Fibroblast of lung (primary cell): ENCODE results near the gene FRAT2. TPM values are rescaled to one million over a fixed set of nuclear protein-coding genes. Genes with fewer than 3 reads are reported as not detected.

Experiments
- DNase-seq, 2 donors: peaks; one replicate each; pipeline versions ENCODE4 v3.0.0 to v3.0.0-alpha.2; 2010; ENCODE audit warnings: low read depth in 2 of 2
- H2AFZ ChIP-seq: 2 replicates; pipeline ENCODE4 v1.5.1; 2012; ENCODE audit warnings: low read length, control low read depth, inconsistent platforms
- H3K27ac ChIP-seq: 2 replicates; pipeline ENCODE4 v1.5.1; 2011; ENCODE audit warnings: low read length, control low read depth; ENCODE audit not compliant: insufficient read depth
- H3K27me3 ChIP-seq: 2 replicates; pipeline ENCODE4 v1.5.1; 2011; ENCODE audit warnings: mild to moderate bottlenecking, low read length; ENCODE audit not compliant: control insufficient read depth, insufficient read depth
- H3K36me3 ChIP-seq: 2 replicates; pipeline ENCODE4 v1.5.1; 2011; ENCODE audit warnings: low read length; ENCODE audit not compliant: control insufficient read depth, insufficient read depth
- H3K4me1 ChIP-seq: 2 replicates; pipeline ENCODE4 v1.5.1; 2011; ENCODE audit warnings: low read length; ENCODE audit not compliant: control insufficient read depth, insufficient read depth; ENCODE audit errors: extremely low read depth
- H3K4me2 ChIP-seq: 2 replicates; pipeline ENCODE4 v1.5.1; 2011; ENCODE audit warnings: low read length, control low read depth; ENCODE audit not compliant: insufficient read depth; ENCODE audit errors: extremely low read depth
- H3K4me3 ChIP-seq, 4 experiments: fragments of 200-600 bp in 1 of 4; sonication (generic) in 1 of 4; replicated peaks in 1 of 4; 2 replicates each; pipeline ENCODE4 v1.5.1; 2011 to 2016; ENCODE audit warnings: low read length in 4 of 4, low read depth in 3 of 4, mild to moderate bottlenecking in 3 of 4, control low read depth in 2 of 4, inconsistent platforms in 1 of 4, mixed read lengths in 1 of 4; ENCODE audit not compliant: insufficient read depth in 1 of 4; ENCODE audit errors: control extremely low read depth in 1 of 4
- H3K79me2 ChIP-seq: 2 replicates; pipeline ENCODE4 v1.5.1; 2012; ENCODE audit warnings: mild to moderate bottlenecking, low read length, inconsistent platforms; ENCODE audit not compliant: control insufficient read depth, insufficient read depth
- H3K9ac ChIP-seq: 2 replicates; pipeline ENCODE4 v1.5.1; 2011; ENCODE audit warnings: mild to moderate bottlenecking, low read length, control low read depth; ENCODE audit not compliant: insufficient read depth
- H3K9me3 ChIP-seq: 2 replicates; pipeline ENCODE4 v1.5.1; 2012; ENCODE audit warnings: low read depth, low read length; ENCODE audit not compliant: control insufficient read depth, insufficient read depth
- H4K20me1 ChIP-seq: 2 replicates; pipeline ENCODE4 v1.5.1; 2011; ENCODE audit warnings: low read length; ENCODE audit not compliant: control insufficient read depth, insufficient read depth; ENCODE audit errors: extremely low read depth
- CTCF ChIP-seq, 2 donors: IDR thresholded peaks in 1 of 2; conservative IDR thresholded peaks in 1 of 2; 1 replicate in 1 of 2; 2 replicates in 1 of 2; pipeline ENCODE4 v1.5.1; 2011 to 2012; ENCODE audit warnings: low read length in 2 of 2, control low read depth in 1 of 2, inconsistent platforms in 1 of 2, low read depth in 1 of 2, mild to moderate bottlenecking in 1 of 2
- EZH2 ChIP-seq: IDR thresholded peaks from 2 replicates; pipeline ENCODE4 v1.5.1; 2012; ENCODE audit warnings: low read length, control low read depth, mild to moderate bottlenecking; ENCODE audit errors: missing control alignments
- polyA plus RNA-seq, 2 donors: library from polyadenylated mRNA; depleted of rRNA in 1 of 2; stranded (reverse) in 1 of 2; unstranded in 1 of 2; fragments of >200 nt; gene quantifications; 2 replicates each; pipeline ENCODE4 v1.2.1, GENCODE V29; 2011 to 2012; ENCODE audit warnings: missing spikeins in 1 of 2
- total RNA-seq: library from RNA; depleted of rRNA; stranded (reverse); fragments of >200 nt; gene quantifications from 2 replicates; pipeline ENCODE4 v1.2.1, GENCODE V29; 2014

Gene FRAT2
- total and polyA plus RNA-seq, 2 donors (not counting 1 experiment from before 2014, with no cell fraction given): 2.0 to 5.3 TPM

GRCh38 chr10:97365761-97366351 lies 31.3 kb upstream of the FRAT2 start:
- DNase-seq: no peak
- Histone ChIP-seq H3K36me3 (peaks cover 14% of the 10 kb centered on the region), H3K27me3 (no peaks in the 10 kb centered on the region)

DNA sequence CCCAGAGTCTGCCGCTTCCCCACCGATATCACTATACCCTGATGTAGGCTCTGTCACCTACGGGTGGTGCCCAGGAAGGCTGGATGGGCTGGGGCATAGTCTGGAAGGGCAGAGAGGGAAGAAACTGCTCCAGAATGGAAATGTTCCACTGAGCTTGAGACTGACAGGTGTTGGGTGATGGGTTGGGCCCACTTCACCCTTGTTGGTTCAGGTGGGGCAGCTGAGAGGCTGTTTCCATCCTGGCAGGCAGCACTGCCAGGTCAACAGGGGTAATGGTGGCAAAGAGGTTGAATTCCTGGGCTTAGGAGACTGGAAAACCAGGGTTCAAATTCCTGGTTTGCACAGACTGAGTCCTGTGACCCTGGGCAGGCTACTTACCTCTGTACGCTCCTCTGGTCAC lies 28.5 kb upstream of the FRAT2 start:
- H3K9me3 ChIP-seq: no peaks in the 10 kb centered on the region

More at GRCh38 chr10:97365761-97366351, 31.3 kb upstream of the FRAT2 start:
- H3K9ac ChIP-seq: no peak overlapping the region
- no peak overlapping the region for H3K4me3 ChIP-seq
- H3K79me2 ChIP-seq: no peaks in the 10 kb centered on the region
- H4K20me1 ChIP-seq: no peaks in the 10 kb centered on the region
- no peak overlapping the region for H2AFZ ChIP-seq
- no peak overlapping the region for H3K27ac ChIP-seq
- no peak for TF ChIP-seq EZH2
- TF ChIP-seq CTCF (conservative IDR thresholded peaks at IDR 0.05 in 1 of 2, IDR thresholded peaks at IDR 0.05 in 1 of 2; ENCODE audit: low read depth in 1 of 2, low read length in 2 of 2): no peak
- no peaks in the 10 kb centered on the region for H3K4me1 ChIP-seq
- no peak overlapping the region for H3K4me2 ChIP-seq
- H3K9me3 ChIP-seq: no peaks in the 10 kb centered on the region

More for the DNA sequence above, 28.5 kb upstream of the FRAT2 start:
- Histone ChIP-seq H3K9ac (no peak overlapping the region), H3K4me3 (no peak overlapping the region), H3K27me3 (no peaks in the 10 kb centered on the region), H3K36me3 (peaks cover 14% of the 10 kb centered on the region), H2AFZ (no peak overlapping the region), H3K27ac (no peak overlapping the region), H3K79me2 (no peaks in the 10 kb centered on the region), H3K4me1 (no peaks in the 10 kb centered on the region), H4K20me1 (no peaks in the 10 kb centered on the region), H3K4me2 (no peak overlapping the region)
- DNase-seq: no peak
- TF ChIP-seq CTCF (conservative IDR thresholded peaks at IDR 0.05 in 1 of 2, IDR thresholded peaks at IDR 0.05 in 1 of 2; ENCODE audit: low read depth in 1 of 2, low read length in 2 of 2) (no peak), EZH2 (no peak)
